Measurements from ENCODE around the gene PLCB4.

Gene PLCB4

GRCh38 chr20:9269280-9269971, 200.5 kb downstream of the PLCB4 start:
- DNase-seq (ENCODE audit: low read depth in 2 of 2), result no peak

- no peak for DNase-seq (ENCODE audit: low read depth in 2 of 2)
Measured at GRCh38 chr20:9270831-9271230, 201.9 kb downstream of the PLCB4 start.

- no peak for DNase-seq (ENCODE audit: low read depth in 2 of 2)
Measured at GRCh38 chr20:9276966-9277468, 208.1 kb downstream of the PLCB4 start.

- DNase-seq (ENCODE audit: low read depth in 2 of 2), result no peak
Measured at GRCh38 chr20:9279918-9280401, 211.1 kb downstream of the PLCB4 start.

- no peak for DNase-seq (ENCODE audit: low read depth in 2 of 2)
Measured at GRCh38 chr20:9280666-9281065, 211.8 kb downstream of the PLCB4 start.

- no peak for DNase-seq (ENCODE audit: low read depth in 2 of 2)
Measured at GRCh38 chr20:9281803-9282202, 212.9 kb downstream of the PLCB4 start.

GRCh38 chr20:9285617-9286016, 216.7 kb downstream of the PLCB4 start:
- no peak for DNase-seq (ENCODE audit: low read depth in 2 of 2)

- DNase-seq (ENCODE audit: low read depth in 2 of 2), result no peak
Measured at GRCh38 chr20:9286501-9287461, 217.9 kb downstream of the PLCB4 start.

- DNase-seq (ENCODE audit: low read depth in 2 of 2), result no peak
Measured at GRCh38 chr20:9287826-9288225, 218.9 kb downstream of the PLCB4 start.

GRCh38 chr20:9290331-9290730, 221.4 kb downstream of the PLCB4 start:
- no peak for DNase-seq (ENCODE audit: low read depth in 2 of 2)

- DNase-seq (ENCODE audit: low read depth in 2 of 2), result no peak
Measured at GRCh38 chr20:9293145-9293544, 224.3 kb downstream of the PLCB4 start.

- DNase-seq (ENCODE audit: low read depth in 2 of 2), result no peak
Measured at GRCh38 chr20:9294041-9294440, 225.2 kb downstream of the PLCB4 start.

GRCh38 chr20:9298906-9299305, 230.0 kb downstream of the PLCB4 start:
- DNase-seq (ENCODE audit: low read depth in 2 of 2), result no peak

- DNase-seq (ENCODE audit: low read depth in 2 of 2), result no peak
Measured at GRCh38 chr20:9300080-9300479, 231.2 kb downstream of the PLCB4 start.

- no peak for DNase-seq (ENCODE audit: low read depth in 2 of 2)
Measured at GRCh38 chr20:9300534-9300933, 231.6 kb downstream of the PLCB4 start.

- DNase-seq (ENCODE audit: low read depth in 2 of 2), result no peak
Measured at GRCh38 chr20:9301129-9302090, 232.5 kb downstream of the PLCB4 start.

GRCh38 chr20:9302091-9302462, 233.2 kb downstream of the PLCB4 start:
- no peak for DNase-seq (ENCODE audit: low read depth in 2 of 2)

GRCh38 chr20:9306521-9306920, 237.6 kb downstream of the PLCB4 start:
- DNase-seq (ENCODE audit: low read depth in 2 of 2), result no peak

GRCh38 chr20:9308056-9308455, 239.2 kb downstream of the PLCB4 start:
- no peak for DNase-seq (ENCODE audit: low read depth in 2 of 2)

GRCh38 chr20:9311132-9311531, 242.2 kb downstream of the PLCB4 start:
- DNase-seq (ENCODE audit: low read depth in 2 of 2), result no peak

GRCh38 chr20:9319687-9320384, 250.9 kb downstream of the PLCB4 start:
- no peak for DNase-seq (ENCODE audit: low read depth in 2 of 2)

Measured in stimulated activated CD4-positive, alpha-beta T cell treated with anti-CD3 and anti-CD28 coated beads, Interleukin-12 subunit alpha, Interleukin-12 subunit beta, amount 100 ng/mL, for 24 hours (primary cell).